Activated naive CD4-positive, alpha-beta T cell treated with anti-CD3 and anti-CD28 coated beads, Interleukin-2, amount 50 U/mL, for 24 hours (primary cell): ENCODE measurements around the gene HK1.
A peak's percentile ranks its signal among the peaks of the same experiment; 100 is the strongest.

Experiments used
- H3K27ac Mint-ChIP-seq: one replicate; pipeline ENCODE4 v1.8.0; 2021; ENCODE audit warnings: mild to moderate bottlenecking, mixed read lengths
- H3K27me3 Mint-ChIP-seq: one replicate; pipeline ENCODE4 v1.8.0; 2021; ENCODE audit warnings: mixed read lengths
- H3K36me3 Mint-ChIP-seq: one replicate; pipeline ENCODE4 v1.8.0; 2021; ENCODE audit warnings: mixed read lengths
- H3K4me1 Mint-ChIP-seq: one replicate; pipeline ENCODE4 v1.8.0; 2021; ENCODE audit warnings: mixed read lengths
- H3K4me3 Mint-ChIP-seq: one replicate; pipeline ENCODE4 v1.8.0; 2021; ENCODE audit warnings: mild to moderate bottlenecking, mixed read lengths
- H3K9me3 Mint-ChIP-seq: one replicate; pipeline ENCODE4 v1.8.0; 2021; ENCODE audit warnings: mixed read lengths

The HK1 gene

DNA sequence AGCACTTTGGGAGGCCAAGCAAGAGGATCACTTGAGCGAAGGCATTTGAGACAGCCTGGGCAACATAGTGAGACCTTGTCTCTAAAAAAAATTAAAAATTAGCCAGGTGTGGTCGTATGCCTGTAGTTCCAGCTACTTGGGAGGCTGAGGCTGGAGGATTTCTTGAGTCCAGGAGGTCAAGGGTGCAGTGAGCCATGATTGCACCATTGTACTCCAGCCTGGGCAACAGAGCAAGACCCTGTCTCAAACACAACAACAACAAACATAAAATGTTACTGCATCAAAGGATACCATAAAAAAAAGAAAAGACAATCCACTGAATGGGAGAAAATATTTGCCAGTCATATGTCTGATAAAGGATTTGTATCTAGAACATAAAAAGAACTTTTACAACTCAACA is 77.9 kb downstream of the HK1 start:
- H3K4me1 Mint-ChIP-seq: peaks cover 55% of the 10 kb centered on the region
- H3K9me3 Mint-ChIP-seq: no peaks in the 10 kb centered on the region
- H3K27me3 Mint-ChIP-seq: no peaks in the 10 kb centered on the region
- H3K4me3 Mint-ChIP-seq: no peak overlapping the region
- peaks cover 8% of the 10 kb centered on the region for H3K36me3 Mint-ChIP-seq
- H3K27ac Mint-ChIP-seq: no peak overlapping the region

DNA sequence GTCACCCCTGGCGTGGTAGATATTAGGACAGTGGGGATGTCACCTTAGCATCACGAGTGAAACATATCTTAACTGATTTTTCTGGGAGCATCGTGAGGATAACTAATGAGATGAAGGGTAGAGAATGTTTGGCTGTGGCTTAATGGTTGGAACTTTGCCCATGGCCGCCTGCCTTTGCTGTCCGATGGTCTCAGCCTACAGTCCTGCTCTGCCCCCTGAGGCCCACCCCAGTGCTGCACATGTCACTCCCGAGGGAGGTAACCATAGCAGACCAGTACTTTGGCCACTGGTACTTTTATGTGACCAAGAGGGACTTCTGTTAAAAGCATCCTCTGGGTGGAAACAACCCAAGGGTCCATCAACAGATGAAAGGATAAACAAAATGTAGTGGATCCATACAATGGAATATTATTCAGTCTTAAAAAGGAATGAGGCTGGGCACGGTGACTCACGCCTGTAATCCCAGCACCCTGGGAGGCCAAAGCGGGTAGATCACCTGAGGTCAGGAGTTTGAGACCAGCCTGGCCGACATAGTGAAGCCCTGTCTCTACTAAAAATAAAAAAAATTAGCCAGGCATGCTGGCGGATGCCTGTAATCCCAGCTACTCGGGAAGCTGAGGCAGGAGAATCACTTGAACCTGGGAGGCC is 80.0 kb downstream of the HK1 start:
- Mint-ChIP-seq H3K4me1 (peaks cover 64% of the 10 kb centered on the region), H3K4me3 (peak overlapping the region; percentile 27), H3K9me3 (no peaks in the 10 kb centered on the region), H3K27me3 (no peaks in the 10 kb centered on the region), H3K27ac (peak overlapping the region; percentile 60), H3K36me3 (peaks cover 7% of the 10 kb centered on the region)

DNA sequence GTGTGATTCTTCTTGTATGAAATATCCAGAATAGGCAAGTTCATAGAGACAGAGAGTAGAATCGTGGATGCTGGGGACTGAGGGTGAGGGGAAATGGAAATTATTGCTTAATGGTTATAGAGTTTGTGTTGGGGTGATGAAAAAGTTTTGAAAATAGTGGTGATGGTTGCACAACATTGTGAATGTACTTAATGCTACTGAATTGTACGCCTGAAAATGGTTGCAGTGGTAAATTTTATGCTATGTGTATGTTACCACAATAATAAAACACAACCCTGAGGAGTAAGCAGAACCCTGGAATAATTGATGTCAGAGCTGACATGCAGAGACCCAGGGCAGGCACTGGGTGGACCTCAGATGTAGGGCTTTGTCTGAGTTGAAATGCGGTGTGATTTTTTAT is 80.9 kb downstream of the HK1 start:
- Mint-ChIP-seq H3K27me3 (no peaks in the 10 kb centered on the region), H3K36me3 (peaks cover 2% of the 10 kb centered on the region), H3K4me1 (peaks cover 64% of the 10 kb centered on the region), H3K27ac (peak overlapping the region; percentile 73), H3K4me3 (peak overlapping the region; percentile 31), H3K9me3 (no peaks in the 10 kb centered on the region)

DNA sequence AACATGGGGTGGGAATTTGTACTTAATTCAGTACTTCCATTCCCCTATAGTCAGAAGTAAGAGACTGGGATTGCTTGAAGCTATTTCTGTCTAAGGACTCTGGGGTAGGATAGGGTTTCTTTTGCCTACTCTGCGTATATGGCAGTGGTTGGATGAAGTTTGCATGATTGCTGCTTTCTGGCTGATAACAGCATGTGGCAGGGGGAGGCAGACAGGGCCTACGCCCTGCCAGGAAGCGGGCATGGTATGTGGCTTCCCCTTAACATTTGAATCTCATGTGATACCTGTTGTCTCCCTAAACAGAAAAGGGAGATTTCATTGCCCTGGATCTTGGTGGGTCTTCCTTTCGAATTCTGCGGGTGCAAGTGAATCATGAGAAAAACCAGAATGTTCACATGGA is 81.3 kb downstream of the HK1 start:
- Mint-ChIP-seq H3K4me1 (peaks cover 61% of the 10 kb centered on the region), H3K9me3 (no peaks in the 10 kb centered on the region), H3K4me3 (peak overlapping the region; percentile 49), H3K27me3 (no peaks in the 10 kb centered on the region), H3K27ac (peak overlapping the region; percentile 73), H3K36me3 (no peaks in the 10 kb centered on the region)

DNA sequence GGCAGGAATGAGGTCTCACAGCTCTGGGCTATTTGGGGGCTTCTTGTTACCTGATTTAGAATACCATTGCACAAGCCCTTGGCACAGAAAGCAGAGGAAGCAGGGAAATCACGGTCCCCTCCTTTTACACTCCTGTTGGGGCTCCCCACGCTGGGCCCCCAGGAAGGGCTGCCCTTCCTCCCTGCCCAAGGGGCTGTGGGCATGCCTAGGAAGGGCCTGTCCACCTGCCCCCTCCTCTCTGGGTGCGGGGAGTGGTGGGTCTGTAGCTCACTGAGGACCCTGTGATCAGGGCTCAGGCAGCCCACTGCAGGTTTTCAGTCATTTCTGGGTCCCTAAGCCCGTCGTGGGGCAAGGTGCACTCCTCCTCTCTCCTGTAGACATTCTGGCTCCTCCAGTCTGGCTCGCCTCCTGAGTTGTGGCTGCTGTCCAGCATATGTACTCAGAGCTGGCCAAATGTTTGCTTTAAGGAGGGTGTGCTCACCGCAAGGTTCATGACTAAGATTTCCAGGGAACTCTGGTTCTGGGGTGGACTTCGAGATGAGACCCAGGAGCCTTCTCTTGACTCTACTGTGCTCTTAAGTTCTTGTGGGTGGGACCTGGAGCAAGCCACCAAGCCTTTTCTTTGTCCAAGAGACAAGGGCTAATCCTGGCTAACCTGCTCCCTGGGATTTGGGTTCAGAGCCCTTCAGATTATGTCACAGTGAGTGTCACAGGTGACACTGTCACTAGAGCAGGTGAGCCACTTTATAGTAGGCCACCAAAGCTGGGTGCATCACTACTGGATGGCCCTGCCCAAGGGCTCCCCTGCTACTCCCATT is 82.4 kb downstream of the HK1 start:
- Mint-ChIP-seq H3K27ac (peak overlapping the region; percentile 90), H3K4me3 (no peak overlapping the region), H3K36me3 (peaks cover 2% of the 10 kb centered on the region), H3K9me3 (no peaks in the 10 kb centered on the region), H3K4me1 (peaks cover 65% of the 10 kb centered on the region), H3K27me3 (no peaks in the 10 kb centered on the region)

DNA sequence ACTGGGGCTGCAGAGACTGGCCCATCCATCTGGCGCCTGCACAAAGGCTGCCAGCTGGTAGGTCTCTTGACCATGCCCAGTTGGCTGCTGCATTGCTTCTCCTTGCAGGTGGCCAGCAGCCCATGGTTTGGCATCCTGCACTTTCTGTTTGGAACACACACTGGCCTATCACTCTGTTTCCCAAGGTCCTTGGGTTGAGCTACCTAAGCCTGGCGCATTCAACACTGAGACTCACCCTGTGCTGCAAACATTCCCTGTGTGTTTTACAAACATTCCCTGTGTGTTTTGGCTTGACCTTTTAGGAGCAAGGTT is 83.0 kb downstream of the HK1 start:
- no peaks in the 10 kb centered on the region for H3K27me3 Mint-ChIP-seq
- H3K4me3 Mint-ChIP-seq: no peak overlapping the region
- H3K9me3 Mint-ChIP-seq: no peaks in the 10 kb centered on the region
- H3K4me1 Mint-ChIP-seq: peaks cover 65% of the 10 kb centered on the region
- H3K27ac Mint-ChIP-seq: no peak overlapping the region
- H3K36me3 Mint-ChIP-seq: peaks cover 2% of the 10 kb centered on the region

DNA sequence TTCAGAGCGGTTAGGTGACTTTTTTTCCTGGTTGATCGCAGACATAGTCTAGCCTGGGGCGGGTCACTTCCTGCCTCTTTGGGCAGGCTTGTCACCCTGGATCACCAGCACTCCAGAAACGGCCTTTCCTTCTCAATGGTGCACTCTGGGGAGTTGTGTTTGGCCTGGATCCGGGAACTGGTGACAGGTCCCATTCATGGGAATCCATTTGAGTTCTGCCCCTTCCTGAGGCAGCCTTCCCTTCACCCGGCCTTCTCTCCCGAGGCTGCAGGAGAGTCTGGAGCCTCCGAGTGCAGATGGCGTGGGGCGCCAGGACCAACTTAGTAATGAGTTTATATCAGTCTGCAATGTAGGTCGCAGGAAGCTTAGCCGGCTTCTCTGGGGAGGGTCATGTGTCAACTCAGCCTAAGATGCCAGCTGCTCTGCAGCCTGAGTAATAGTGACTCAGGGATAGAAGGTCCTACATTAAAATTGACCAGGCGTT is 84.2 kb downstream of the HK1 start:
- H3K4me1 Mint-ChIP-seq: peaks cover 65% of the 10 kb centered on the region
- H3K27me3 Mint-ChIP-seq: no peaks in the 10 kb centered on the region
- H3K4me3 Mint-ChIP-seq: no peak overlapping the region
- peaks cover 2% of the 10 kb centered on the region for H3K36me3 Mint-ChIP-seq
- peak overlapping the region; percentile 81 for H3K27ac Mint-ChIP-seq
- no peaks in the 10 kb centered on the region for H3K9me3 Mint-ChIP-seq

DNA sequence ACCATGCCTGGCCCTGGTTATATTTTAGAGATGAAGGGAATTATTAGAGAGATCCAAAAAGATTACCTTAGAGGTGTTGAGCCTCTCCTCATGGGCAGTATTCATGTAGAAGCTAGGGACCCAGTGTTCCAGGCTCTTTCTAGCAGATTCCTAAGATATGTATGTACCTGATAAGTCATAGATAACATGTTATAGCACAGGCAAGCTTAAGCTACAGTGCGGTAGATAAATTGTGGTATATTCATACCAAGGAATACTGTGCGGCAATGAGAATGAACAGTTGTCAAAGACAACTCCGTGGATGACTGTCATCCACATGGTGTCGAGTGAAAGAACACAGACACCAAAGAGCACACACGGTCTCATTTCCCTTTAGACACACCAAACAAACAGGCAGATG is 85.4 kb downstream of the HK1 start:
- H3K27ac Mint-ChIP-seq: peak overlapping the region; percentile 1
- peaks cover 2% of the 10 kb centered on the region for H3K36me3 Mint-ChIP-seq

DNA sequence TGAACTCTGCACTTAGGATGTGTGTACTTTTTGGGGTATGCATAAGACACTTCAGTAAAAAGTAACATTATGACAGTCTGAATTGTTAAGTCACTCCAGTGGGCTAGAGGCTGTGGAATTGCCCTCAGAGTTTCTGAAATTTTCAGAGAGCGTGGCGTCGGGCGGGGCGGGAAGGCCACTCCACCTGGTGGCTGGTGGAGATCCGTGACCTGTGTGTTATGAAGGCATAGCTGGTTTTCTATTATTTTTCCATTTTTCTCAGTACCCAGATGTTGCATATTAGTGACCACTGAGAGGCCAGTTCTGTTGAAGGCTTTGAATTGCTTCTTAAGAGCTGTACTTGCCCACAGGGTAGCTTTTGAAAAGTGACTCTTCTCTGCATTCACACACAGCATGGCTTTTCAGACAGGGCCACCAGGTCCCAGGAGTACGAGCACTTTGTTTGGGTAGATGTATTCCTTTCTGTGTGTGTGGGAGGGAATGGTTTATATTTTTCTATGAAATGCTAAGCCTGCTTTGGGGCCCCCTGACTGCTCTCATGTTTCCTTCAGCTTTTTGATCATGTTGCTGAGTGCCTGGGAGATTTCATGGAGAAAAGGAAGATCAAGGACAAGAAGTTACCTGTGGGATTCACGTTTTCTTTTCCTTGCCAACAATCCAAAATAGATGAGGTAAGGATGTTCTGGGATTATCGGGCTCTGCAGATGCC is 86.1 kb downstream of the HK1 start:
- peak overlapping the region; percentile 51 for H3K27ac Mint-ChIP-seq
- no peak overlapping the region for H3K4me3 Mint-ChIP-seq
- peaks cover 51% of the 10 kb centered on the region for H3K4me1 Mint-ChIP-seq
- H3K27me3 Mint-ChIP-seq: no peaks in the 10 kb centered on the region
- H3K9me3 Mint-ChIP-seq: no peaks in the 10 kb centered on the region
- H3K36me3 Mint-ChIP-seq: peaks cover 5% of the 10 kb centered on the region

More for the DNA sequence above, 85.4 kb downstream of the HK1 start:
- H3K4me1 Mint-ChIP-seq: peaks cover 58% of the 10 kb centered on the region
- no peaks in the 10 kb centered on the region for H3K9me3 Mint-ChIP-seq
- no peak overlapping the region for H3K4me3 Mint-ChIP-seq
- H3K27me3 Mint-ChIP-seq: no peaks in the 10 kb centered on the region

DNA sequence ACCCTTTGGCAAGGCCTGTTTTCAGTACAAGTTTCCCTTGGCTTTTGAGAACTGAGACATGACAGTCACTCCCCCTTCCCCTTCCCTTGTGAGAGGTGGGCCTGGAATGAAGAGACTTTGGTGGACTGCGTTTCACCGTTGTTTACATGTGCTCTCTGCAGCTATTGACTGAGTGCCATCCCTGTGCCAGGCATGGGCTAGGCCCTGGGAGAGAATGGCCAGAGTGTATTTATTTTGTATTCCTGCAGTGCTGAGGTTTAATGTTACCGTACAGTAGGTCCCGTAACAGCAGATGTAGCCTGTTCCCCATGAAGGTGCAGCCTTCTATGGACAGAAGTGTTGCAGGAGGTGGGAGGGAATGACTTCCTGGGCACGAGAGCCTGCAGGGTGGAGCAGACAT is 88.4 kb downstream of the HK1 start:
- H3K36me3 Mint-ChIP-seq: peaks cover 16% of the 10 kb centered on the region
- peaks cover 34% of the 10 kb centered on the region for H3K4me1 Mint-ChIP-seq
- no peak overlapping the region for H3K4me3 Mint-ChIP-seq
- H3K9me3 Mint-ChIP-seq: no peaks in the 10 kb centered on the region
- no peak overlapping the region for H3K27ac Mint-ChIP-seq
- H3K27me3 Mint-ChIP-seq: no peaks in the 10 kb centered on the region

DNA sequence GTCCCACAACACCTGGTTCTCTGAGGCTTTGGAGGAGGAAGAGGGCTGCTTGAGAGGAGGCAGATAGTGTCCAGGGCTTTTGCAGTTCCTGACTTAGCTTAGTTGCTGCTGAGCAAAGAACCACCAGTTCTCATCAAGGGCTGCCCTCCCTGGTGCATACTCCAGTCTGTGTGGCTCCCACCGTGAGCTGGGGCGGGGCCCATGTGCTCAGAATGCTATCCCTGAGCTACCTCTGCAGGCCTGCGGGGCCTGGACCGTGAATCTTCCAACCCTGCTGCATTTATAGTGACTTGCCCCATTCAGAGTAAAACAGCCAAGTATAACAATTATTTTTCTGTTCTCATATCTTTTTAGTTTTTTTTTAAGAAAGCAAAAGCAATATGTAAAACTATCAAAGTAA is 89.2 kb downstream of the HK1 start:
- H3K27ac Mint-ChIP-seq: no peak overlapping the region
- no peak overlapping the region for H3K4me3 Mint-ChIP-seq
- H3K27me3 Mint-ChIP-seq: no peaks in the 10 kb centered on the region
- H3K36me3 Mint-ChIP-seq: peaks cover 19% of the 10 kb centered on the region
- H3K9me3 Mint-ChIP-seq: no peaks in the 10 kb centered on the region
- H3K4me1 Mint-ChIP-seq: peaks cover 30% of the 10 kb centered on the region

DNA sequence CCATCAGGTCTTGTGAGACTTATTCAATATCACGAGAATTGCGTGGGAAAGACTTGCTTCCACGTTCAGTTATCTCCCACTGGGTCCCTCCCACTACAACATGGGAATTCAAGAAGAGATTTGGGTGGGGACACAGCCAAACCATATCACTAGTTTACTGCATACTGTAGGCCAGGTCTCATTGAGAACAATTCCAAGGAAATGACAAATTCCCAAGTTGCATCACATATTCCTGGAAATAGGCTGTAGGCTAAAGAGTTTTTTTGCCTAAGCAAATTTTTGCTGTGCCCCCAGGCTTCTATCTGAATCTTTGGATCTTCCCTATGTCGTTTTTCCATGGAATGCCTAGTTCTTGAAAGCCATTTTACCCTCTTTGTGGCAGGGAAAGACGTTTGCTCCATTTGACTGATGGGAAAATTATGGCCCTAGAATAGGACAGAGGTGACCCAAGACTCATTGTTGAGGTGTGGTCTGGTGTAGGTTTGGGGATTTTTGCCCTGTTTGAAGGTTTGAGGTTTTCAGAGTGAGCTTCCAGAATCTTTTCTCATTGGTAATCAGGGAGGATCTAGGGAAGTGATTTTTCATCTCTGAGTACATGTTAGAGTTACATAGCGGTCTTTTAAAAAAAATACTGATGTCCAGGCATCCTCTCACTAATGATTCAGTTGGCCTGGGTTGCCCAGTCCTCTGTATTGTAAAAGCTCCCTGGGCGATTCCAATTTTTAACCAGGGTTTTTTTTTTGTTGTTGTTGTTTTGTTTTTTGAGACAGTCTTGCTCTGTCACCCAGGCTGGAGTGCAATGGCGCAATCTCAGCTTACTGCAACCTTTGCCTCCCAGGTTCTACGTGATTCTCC is 94.1 kb downstream of the HK1 start:
- H3K4me3 Mint-ChIP-seq: no peak overlapping the region
- no peaks in the 10 kb centered on the region for H3K9me3 Mint-ChIP-seq
- H3K4me1 Mint-ChIP-seq: peaks cover 17% of the 10 kb centered on the region
- no peaks in the 10 kb centered on the region for H3K27me3 Mint-ChIP-seq
- no peak overlapping the region for H3K27ac Mint-ChIP-seq
- peaks cover 19% of the 10 kb centered on the region for H3K36me3 Mint-ChIP-seq

DNA sequence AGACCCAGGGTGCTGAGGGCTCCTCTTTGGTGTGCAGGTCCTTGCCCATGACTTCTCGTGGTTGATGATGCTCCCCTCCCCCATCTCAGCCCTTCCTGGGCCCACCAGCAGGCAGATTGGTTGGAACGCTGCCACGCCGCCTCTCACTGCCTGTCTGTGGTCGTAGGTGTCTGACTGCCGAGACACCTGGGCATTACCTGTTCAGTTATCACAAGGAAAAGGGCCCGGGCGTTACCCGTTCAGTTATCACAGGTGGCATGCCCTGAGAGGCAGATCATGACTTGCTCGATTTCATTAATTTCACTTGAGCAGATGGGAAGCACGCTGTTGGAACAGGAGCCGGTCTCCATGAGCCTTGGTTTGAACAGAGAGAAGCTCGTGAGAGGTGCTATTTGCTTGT is 95.9 kb downstream of the HK1 start:
- H3K4me3 Mint-ChIP-seq: no peak overlapping the region
- H3K27ac Mint-ChIP-seq: no peak overlapping the region
- peaks cover 17% of the 10 kb centered on the region for H3K4me1 Mint-ChIP-seq
- no peaks in the 10 kb centered on the region for H3K9me3 Mint-ChIP-seq
- H3K27me3 Mint-ChIP-seq: no peaks in the 10 kb centered on the region
- peaks cover 21% of the 10 kb centered on the region for H3K36me3 Mint-ChIP-seq

DNA sequence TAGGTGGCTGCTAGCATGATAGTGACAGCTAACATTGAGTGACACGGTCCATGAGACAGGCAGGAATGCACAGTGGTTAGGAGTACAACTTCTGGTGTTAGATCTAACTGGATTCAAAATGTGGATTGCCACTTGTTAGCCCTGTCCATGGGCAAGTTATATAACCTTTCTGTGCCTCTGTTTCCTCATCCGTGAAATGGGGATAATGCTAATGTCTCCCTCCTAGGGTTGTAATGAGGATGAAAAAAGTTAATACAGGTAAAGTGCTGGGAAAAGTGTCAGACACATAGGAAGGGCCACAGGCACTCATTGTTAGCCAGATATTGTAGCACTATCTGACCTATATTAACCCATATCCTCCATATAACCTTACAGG is 96.6 kb downstream of the HK1 start:
- Mint-ChIP-seq H3K9me3 (no peaks in the 10 kb centered on the region), H3K4me1 (peaks cover 17% of the 10 kb centered on the region), H3K4me3 (no peak overlapping the region), H3K36me3 (peaks cover 20% of the 10 kb centered on the region), H3K27me3 (no peaks in the 10 kb centered on the region), H3K27ac (no peak overlapping the region)
